NCI-H524 (cell line): ENCODE data around the gene ACER1.

ENCODE experiments used
- DNase-seq, 2 experiments: peaks; one replicate each; lab custom pipeline; 2025; lab: John Stamatoyannopoulos, UW

The ACER1 gene

DNA sequence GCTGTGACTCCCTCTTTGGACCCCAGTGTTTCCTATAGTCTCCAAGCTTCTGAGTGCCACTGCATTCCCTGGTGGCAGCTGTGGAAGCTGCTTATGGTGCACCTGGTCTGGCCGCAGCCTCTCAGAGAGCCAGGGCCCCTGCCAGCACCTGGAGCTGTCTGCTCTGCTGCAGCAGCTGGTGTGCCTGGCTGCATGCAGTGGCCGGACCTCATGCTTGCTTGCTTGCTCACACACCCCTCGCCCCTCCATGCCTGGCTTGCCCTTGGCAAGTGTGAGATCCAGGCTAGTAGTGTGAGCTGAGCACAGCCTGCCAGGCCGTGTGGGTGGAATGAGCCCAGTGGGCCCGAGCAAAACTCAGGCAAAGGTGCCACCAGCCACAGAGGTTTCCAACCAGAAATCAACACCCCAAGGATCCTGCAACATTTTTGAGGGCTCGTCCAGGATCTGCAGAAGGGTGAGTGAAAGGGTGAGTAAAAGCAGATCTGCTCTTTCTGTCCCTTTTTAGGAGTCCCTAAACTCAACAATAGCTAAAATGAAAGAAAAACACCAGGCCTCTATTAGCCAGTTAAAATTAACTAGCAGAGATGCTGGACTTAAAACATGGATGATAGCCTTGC, 46.0 kb downstream of the ACER1 start:
- DNase-seq = no peak

DNA sequence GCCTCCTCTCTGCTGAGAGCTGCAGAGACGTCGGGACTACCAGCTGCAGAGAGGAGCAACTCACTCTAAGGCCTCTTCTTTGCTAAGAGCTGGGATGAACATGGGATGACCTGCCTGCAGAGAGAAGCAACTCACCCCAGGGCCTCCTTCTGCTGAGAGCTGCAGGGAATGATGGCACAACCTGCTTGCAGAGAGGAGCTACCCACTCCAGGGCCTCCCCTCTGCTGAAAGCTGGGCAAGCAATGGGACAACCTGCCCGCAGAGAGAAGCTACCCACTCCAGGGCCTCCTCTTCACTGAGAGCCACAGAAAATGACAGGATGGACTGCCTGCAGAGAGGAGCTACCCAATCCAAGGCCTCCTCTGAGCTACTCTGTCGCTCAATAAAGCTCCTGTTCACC, 46.7 kb downstream of the ACER1 start:
- no peak for DNase-seq

DNA sequence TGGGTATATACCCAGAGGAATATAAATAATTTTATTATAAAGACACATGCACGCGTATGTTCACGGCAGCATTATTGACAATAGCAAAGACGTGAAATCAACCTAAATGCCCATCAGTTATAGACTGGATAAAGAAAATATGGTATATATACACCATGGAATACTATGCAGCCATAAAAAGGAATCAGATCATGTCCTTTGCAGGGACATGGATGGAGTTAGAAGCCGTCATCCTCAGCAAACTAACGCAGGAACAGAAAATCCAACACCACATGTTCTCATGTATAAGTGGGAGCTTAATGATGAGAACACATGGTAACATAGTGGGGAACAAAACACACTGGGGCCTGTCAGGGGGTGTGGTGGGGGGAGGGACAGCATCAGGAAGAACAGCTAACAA, 51.0 kb downstream of the ACER1 start:
- peak in 1 of 2 experiments; percentile 10 for DNase-seq

DNA sequence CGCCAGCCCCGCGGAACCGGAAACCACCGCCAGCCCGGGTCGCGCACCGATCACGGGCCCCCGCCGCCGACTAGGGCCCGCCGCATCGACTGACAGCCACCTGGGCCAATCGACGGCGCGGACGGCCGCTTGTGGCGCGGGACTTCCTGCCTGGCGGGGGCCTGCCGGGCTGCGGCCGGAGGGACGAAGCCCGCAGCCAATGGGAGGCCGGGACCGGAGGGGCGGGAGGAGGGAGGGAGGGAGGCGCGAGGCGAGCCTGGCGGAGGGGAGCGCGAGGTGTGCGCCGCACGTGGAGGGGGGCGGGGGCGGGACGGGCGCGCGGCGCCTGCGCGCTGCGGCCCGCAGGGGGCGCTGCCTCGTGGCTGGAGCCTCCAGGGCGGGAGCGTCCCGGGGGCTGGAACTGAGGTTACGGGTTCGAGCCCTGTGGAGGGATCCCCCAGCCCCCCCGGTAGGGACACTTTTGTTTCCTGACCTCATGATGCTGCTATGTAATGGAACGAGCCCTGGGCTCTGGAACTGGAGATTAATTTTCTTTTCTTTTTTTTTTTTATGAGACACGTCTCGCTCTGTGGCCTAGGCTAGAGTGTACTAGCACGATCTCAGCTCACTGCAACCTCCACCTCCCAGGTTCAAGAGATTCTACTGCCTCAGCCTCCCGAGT, 53.4 kb downstream of the ACER1 start, which contains the start of gene MLLT1:
MLLT1 (minus strand) TSS at position 45 of the 661 bp plus-strand sequence. CDS start 191 bp downstream, outside the sequence.
- peak; percentile 88 to 97 for DNase-seq

DNA sequence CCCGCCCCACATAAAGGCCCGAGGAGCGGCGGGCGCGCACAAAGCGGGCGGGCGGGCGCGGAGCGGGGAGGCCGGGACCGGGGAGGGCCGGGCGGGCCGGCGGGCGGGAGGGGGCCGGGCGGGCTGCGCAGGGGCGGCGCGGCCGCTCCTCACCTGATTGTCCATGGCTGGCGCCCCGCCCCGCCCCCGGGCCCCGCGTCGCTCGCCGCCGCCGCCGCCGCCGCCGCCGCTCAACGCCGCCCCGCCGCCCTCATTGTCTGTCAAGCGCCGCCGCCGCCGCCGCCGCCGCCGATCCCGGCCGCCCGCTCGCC, 53.8 kb downstream of the ACER1 start:
- no peak for DNase-seq

DNA sequence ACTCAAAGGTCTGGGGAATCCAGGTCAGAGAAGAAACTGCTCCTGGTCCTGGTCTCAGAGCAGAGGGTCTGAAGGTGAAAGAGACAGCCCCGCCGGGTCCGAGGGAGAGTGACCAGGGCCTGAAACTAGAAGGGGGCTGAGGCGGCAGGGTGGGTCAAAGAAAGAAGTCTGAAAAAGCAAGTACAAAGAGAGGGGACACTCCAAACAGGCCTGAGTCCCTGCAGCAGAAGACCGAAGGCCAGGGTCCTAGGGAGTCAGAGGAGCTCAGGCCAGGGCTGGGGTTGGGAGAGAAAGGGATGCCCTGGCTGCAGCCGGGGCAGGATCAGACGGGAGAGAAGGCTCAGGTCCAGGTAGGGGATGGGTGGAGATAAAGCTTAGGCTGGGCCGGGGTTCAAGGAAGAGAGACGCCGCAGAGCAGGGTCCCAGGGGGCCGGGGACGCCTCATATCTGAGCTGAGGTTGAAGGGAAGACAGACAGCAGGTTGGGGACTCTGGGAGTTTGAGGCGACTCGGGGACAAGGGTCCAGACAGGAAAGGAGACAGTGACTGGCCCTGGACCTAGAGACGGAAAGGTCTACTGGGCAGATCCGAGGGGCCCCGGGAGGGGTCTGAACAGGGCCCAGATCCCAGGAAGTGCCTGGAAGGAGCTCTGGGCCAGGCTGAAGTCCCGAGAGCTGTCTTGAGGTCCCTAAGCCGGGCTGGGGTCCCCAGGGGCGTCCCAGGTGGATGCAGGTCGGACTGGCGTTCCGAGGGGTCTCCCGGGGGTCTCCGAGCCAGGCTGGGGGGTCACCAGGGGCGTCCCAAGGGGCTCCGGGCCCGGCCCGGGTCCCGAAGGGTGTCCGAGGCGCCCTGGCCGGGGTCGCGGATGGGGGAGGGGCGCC, 54.4 kb downstream of the ACER1 start:
- no peak for DNase-seq

DNA sequence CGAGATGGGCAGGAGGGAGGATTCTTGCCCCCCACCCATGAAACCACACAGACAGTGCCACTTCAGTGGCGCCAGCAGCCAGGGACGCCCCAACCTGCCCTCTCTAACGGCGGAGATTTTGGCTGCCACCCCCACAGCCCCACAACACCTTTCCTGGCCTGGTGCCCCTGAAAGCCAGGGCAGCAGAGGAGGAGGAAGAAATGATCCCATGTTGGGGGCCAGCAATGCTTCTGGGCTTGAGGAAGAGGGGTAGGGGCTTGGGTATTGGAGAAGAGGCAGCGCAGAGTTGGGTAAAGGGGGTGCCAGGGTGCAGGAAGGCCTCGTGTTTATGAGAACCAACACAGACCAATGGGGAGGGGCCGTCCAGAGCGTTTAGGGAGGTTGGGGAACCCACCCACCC, 55.4 kb downstream of the ACER1 start:
- no peak for DNase-seq

DNA sequence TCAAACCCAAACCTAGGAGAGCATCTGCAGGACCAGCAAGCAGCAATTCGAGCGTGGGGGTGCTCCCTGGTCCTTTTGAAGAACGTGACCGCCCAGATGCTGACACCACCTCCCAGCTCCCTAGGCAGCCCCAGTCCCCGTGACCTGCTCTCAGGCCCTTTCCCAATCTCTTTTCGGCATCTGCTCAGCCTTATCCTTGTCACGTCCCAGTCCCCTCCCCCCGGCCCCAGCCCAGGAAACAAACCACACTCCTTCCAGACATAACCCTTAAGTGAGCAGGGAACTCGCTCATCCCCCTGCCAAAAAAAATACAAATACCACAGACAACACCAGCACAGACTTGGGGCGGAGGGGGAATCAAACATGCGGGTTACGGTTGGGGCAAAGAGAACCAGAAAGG, 57.0 kb downstream of the ACER1 start:
- DNase-seq = no peak

DNA sequence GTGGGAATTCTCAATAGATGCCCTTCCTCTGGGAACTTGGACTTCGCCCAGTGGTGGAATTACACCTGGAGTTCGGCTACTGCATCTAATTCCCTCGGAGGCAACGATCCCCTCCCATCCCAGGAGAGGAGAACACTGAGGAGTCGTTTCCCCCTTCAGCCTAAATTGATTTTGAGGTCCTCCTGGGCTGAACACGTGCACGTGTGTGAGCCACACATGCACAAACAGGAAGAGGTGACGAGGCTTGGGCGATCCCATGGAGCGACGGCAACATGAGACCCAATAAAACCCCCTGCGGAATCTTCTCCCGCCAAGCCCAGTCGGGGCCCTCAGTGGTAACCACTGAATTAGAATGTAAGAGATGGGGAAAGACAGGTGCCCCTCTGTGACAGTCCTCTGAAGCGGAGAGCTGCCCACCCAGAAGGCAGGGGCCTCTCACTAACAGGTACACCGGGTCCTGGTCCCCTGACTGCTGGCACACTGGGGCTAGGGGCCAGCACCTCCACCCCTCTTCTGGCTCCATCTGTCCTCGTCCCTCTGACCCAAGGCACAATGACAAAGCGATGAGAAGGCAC, 58.2 kb downstream of the ACER1 start:
- no peak for DNase-seq

DNA sequence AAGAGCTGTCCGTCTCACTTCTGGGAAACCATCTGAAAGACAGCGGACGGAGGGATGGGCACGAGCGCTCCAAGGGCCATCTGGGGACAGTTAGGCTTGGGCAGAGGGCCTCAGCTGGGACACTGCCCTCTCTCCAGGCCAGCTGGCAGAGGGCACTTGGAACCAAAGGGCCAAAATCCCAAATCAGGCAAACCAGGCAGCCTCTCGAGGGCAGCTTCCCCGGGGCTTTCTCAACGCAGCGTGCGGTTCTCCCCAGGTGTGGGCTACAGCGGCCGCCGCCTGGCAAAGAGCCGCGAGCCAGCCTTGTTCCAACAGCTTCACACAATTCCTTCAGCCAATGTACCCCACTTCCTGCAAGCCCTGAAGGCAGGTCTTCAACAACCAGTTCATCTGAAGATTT, 58.7 kb downstream of the ACER1 start:
- no peak for DNase-seq

DNA sequence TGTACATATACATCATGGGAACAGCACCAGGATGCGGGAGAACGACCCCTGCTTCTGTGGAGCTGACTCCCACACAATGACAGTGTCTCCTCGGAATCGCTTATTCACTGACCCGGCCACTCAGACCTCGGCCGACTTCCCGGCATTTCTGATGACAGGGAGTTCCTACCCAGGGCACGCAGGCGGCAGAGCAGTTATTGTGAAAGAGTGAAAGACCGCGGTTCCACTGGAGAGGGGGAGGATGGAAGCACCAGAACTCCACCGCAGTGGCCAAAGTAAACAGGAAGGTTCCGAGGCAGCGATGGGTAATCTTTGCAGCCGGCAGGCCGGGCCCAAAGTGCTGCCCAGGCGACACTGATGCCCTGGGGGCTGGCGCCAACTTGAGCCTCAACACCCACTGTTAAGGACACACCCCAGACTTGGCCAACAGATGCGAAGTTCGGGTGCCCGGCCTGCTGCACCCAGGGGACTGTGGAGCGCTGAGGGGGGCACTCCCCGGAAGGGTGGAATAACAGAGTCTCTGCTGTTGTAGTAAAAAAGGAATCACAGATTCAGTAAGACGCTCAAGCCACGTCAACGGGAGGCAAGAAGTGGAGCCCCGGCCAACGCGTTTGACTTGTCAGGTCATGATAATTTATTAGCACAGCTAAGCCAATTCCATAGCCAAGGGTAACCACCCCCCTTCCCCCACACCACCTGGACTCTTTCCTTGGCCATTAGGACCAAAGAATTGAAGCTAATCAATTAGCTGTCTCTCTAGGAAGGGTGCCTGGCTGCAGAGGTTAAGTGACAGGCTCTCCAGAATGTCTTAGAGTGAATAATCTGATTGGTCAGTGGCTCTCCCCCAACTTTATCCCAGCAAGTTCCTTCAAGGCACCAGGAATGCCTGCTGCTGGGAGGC, 59.5 kb downstream of the ACER1 start:
- peak; percentile 17 to 59 for DNase-seq

DNA sequence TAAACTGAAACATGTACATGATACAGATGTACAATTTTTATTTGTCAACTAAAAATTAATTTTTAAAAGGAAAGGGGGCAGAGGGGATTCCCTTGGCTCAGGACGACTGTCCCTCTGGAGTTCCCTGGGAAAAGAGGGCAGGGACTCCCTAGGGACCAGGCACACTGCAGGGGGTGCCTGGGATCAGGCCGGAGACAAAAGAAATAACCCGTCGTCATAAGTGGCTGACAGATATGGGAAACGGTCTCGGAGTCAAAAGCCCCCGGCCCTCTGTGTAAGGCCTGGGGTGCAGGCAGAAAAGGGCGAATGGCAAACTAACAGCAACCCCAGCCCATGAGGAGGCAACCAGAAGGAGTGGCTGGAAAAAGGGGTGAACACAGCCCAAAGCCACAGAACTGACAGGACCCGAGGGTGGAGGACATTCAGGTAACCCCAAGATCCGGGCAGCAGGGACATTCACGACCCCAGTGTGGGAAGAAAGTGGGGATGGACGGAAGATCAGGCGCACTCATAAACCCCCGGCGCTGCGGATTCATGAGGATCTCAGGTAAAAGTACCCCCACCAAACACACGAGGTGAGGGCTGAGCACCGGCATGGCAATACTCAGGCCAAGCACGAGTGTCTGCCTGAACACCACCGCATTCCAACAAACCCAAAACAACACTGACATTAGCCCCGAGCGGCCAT, 60.4 kb downstream of the ACER1 start:
- no peak for DNase-seq

DNA sequence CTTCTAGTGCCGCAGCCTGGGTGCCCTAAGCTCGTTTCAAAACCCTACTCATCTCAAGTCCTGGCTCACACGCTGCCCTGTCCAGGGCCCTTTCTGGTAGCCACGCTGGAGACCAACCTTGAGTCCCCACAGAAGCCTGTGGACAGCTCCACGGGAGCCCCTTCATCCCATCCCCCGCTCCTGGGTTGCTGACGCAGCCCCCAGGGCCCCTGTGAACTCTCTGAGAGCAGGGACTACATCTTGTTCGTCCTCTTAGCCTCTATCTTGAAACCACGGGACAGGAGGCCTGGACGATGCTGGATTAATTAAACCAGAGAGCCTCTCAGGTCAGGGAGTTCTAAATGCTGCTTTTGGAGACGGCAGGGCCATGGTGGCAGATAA, 61.0 kb downstream of the ACER1 start:
- DNase-seq = no peak

DNA sequence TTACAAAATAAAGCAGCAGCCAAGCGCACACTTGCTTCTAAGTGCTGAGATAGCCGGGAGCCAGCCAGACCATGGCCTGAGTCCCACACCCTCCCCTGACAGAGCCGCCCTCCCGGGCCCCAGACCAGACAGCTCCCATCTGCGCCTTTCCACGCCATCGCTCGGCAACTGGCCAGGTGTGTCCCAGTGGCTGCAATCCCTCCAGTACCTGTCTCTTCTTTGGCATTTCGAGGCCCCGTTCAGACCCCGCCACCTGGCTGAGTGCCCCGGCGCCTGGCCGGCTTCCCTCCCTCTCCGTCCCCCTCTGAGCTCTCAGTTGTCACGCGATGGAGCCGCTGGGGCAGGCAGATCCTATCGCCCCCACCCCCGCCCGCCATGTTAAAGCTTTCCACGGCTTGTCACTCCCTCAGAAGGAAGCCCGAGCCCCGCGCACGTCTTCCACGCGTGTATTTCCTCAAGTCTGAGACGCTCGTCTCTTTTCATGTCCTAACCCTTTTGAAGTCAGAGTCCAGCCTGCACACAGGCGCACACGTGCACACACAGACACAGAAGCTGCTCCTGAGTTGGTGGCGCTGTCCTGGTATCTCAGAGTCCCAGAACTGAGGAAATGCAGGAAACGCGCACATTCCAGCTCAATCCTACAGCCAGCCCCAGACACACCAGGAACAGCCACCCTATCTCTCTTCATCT, 61.5 kb downstream of the ACER1 start:
- DNase-seq = no peak

DNA sequence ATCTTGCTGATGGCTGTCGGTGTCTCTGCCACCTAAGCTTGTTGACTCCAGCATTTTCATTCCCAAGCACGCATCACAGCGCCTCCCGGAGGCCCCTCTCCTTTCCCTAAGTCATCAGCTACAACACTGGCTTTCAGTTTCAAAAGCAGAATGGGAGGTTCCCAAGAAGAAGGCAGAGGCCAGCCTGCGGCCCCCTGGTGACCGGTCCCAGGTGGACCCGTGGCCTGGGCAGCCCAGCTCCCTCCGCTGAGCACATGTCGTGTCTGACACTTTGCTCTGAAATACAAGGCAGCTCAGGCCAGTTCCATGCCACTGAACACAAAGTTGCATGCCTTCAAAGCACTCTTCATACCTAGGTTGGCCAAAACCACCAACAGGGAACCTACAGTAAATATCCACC, 62.2 kb downstream of the ACER1 start:
- no peak for DNase-seq

DNA sequence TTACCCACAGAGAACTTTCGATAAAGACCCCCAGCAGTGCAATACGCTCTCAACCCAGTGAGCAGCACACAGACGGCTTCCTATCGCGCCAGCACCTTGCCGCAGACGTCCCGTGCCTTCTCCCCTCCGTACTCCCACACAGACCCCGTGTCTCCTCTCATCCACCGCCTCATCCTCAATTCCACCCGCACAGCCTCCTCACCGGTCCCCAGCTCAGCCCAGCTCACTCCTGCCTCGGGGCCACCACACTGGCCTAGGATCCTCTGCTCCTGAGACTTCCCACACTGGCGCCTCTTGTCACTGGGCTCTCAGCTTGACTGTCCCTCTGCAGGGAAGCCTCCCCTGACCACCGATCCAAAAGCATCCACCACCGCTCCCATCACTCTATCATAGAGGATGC, 62.6 kb downstream of the ACER1 start:
- DNase-seq = no peak

DNA sequence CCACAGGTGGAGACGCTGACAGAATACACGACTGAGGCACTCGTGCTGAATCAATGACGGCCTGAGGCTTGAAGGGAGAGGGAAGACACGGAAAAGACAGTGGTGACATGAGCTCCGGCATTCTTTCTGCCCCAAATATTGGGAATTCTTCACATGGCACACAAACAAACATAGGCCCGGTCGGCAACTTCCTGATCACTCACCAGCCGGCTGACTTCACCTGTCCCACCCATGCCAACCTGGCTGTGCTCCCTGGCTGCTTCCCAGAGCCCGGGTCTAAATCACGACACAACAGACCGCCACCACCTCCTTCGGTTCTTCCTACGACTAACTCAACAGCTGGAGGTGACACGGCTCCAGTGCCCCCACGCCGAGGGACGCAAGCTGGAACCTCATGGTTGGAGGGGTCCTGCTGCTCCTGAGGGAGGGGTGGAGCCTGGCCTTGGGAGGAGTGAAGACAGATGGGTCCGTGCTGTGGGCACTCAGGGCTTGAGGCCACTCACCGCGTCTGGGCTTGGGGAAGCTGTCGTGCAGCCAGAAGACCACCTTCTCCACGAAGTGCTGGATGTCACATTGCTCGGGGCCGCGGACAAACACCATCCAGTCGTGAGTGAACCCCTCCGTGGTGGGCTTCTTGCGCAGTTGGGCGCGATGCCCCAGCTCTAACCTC, 63.2 kb downstream of the ACER1 start:
- no peak for DNase-seq

DNA sequence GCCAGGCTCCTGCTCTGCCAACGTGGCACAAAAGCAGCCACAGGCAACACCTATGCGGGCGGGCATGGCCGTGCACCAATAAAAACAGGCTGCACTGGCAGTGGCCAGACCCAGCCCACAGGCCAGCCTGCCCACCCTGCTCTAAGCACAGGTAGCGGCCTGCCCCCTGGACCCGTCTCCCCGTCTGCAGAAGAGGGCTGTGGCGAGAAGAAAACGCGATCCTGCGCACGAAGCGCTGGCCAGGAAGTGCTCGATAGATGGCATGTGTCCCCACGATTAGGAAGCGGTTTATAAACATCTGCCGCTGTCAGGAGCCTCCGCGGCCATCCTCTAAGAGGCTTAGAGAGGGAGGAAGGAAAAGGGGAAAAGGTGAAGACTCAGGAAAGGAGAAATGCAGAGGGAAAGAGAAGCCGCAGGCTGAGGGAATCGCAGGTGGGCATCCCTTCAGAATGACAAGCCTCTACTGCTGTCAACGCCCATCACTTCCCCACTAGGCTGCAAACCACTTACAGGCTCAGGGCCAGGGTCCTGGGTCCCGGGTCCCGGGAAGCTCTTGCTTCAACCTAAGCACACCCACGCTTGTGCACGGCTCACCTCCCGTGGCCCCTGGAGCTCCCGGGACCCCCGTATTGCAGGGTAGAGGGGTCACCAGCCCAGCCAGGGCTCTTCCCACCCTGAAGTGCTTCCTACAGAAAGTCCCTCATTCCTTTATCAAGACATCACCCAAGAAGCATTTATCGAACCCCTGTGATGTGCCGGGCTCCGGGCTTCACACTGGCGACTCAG, 64.1 kb downstream of the ACER1 start:
- peak in 1 of 2 experiments; percentile 21 for DNase-seq

DNA sequence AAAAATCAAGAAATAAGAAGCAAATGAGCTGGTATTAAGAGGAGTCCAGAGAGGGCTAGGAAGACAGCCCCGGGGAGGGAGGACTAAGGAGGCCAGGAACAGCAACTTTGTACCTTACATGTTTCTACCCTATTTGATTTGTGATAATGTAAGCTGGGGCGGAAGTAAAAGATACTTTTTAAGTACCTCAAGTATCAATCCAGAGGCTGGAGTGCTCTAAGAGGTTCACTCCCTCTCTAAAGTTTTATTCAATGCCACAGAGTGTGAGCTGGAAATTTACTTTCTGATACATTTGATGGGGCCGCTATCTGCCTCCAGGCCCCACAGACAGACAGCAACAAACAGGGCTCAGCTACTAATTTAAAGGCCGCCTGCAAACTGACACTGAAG, 65.0 kb downstream of the ACER1 start:
- no peak for DNase-seq
